ENCODE data around the gene ABAT. TPM values are rescaled to one million over a fixed set of nuclear protein-coding genes. Genes with fewer than 3 reads are reported as not detected.

ABAT gene
- polyA plus RNA-seq, 4 donors, result 13.4 to 41.6 (median 34.6) TPM

DNA sequence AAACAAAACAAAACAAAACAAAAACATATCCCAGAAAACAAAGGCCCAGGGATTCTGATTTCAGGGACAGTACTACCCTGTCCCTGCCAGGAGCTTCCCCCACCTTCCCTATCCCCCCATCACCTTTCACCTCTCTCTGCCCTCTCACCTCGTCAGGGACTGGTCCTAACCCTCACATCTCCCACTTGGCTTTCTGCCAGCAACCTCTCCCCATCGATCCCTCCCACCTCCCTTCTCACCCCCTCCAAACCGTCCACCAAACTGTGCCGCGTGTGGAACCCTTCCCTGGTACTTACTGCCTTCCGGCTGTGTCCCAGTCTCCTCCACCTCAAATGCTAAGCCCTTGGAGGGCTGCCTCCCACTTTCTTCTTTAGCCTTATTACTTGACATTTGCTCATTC lies 86.7 kb downstream of the ABAT start:
- Histone ChIP-seq H3K27ac (ENCODE audit: low read depth in 1 of 3, low read length in 2 of 3) (no peak overlapping the region), H3K36me3 (ENCODE audit: control insufficient read depth in 3 of 3, insufficient read depth in 2 of 3, low read depth in 1 of 3, low read length in 3 of 3) (peaks cover 0 to 73% (median 12%) of the 10 kb centered on the region in 3 donors), H3K27me3 (ENCODE audit: control insufficient read depth in 3 of 3, insufficient read depth in 3 of 3, low read length in 3 of 3) (no peaks in the 10 kb centered on the region), H3K9me3 (ENCODE audit: control insufficient read depth in 2 of 2, insufficient read depth in 1 of 2, low read depth in 1 of 2, low read length in 1 of 2) (no peaks in the 10 kb centered on the region), H3K4me1 (ENCODE audit: control insufficient read depth in 3 of 3, insufficient read depth in 2 of 3, low read depth in 1 of 3, low read length in 2 of 3) (no peaks in the 10 kb centered on the region), H3K4me3 (ENCODE audit: low read depth in 1 of 3, low read length in 3 of 3) (no peak overlapping the region)
- FAIRE-seq (no peak), DNase-seq (no peak)
- 81 to 85% (median 82%) methylated on average over 6 of the region's 6 CpGs for WGBS, 3 donors

DNA sequence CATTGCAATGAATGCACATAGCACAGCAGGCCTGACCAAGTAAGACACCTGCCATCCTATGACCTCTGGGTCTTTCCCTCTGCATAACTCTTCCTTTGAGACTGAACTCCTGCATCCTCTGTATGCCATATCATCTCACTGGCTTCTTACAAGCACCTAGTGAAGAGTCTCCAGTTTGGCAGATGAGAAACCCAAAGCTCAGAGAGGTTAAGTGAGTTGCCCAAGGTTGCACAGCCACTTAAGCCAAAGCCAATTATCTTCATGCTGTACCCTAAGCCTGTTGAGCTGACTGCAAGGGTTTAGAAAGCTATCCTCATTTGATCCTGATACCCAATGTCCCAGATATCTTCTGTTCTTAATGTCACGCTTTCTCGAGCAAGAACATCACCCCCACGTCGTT lies 87.8 kb downstream of the ABAT start:
- 90 to 98% (median 93%) methylated on average over 4 of the region's 4 CpGs for WGBS, 3 donors
- H3K36me3 ChIP-seq (ENCODE audit: control insufficient read depth in 3 of 3, insufficient read depth in 2 of 3, low read depth in 1 of 3, low read length in 3 of 3), result peaks cover 0 to 74% (median 14%) of the 10 kb centered on the region in 3 donors
- FAIRE-seq (no peak), DNase-seq (no peak)
- no peak overlapping the region for H3K4me3 ChIP-seq (ENCODE audit: low read depth in 1 of 3, low read length in 3 of 3)
- no peaks in the 10 kb centered on the region for H3K9me3 ChIP-seq (ENCODE audit: control insufficient read depth in 2 of 2, insufficient read depth in 1 of 2, low read depth in 1 of 2, low read length in 1 of 2)
- no peaks in the 10 kb centered on the region for H3K4me1 ChIP-seq (ENCODE audit: control insufficient read depth in 3 of 3, insufficient read depth in 2 of 3, low read depth in 1 of 3, low read length in 2 of 3)
- no peak overlapping the region for H3K27ac ChIP-seq (ENCODE audit: low read depth in 1 of 3, low read length in 2 of 3)
- no peaks in the 10 kb centered on the region for H3K27me3 ChIP-seq (ENCODE audit: control insufficient read depth in 3 of 3, insufficient read depth in 3 of 3, low read length in 3 of 3)

DNA sequence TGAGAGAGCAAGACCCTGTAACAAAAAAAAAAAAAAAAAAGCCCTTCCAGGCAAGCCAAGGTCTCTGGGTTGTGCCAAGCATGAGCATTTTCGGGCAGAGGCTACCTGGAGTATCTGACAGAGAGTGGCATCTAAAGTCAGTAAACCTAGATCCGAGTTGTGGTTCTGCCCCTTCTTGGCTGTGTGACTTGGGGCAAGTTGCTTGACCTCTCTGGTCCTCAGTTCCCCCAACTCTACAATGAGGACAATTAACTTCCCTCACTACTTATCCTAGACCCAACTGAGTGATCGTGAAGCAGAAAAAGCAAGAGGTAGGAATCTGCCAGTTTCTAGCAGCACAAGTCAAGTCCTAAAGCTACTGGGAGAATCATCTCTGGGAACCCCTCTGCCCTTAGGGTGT lies 88.7 kb downstream of the ABAT start:
- FAIRE-seq, result no peak

DNA sequence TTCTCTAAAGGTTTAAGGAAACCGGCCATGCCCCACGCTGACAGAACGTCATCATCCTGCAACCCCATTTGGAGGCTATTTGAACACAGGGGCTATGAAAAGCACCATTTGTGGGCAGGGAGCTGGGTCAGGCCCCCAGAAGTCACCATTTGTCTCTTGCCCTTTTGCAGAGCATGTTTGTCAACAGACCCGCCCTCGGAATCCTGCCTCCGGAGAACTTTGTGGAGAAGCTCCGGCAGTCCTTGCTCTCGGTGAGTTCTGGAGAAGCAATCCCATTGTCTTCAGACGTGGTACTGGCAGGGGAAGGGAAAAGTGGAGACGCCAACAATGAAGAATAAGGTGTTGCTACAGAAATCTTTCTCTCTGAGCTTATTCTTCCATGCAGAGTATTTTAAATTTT lies 89.5 kb downstream of the ABAT start:
- Histone ChIP-seq H3K36me3 (ENCODE audit: control insufficient read depth in 3 of 3, insufficient read depth in 2 of 3, low read depth in 1 of 3, low read length in 3 of 3) (peaks cover 0 to 72% (median 11%) of the 10 kb centered on the region in 3 donors), H3K4me3 (ENCODE audit: low read depth in 1 of 3, low read length in 3 of 3) (no peak overlapping the region), H3K9me3 (ENCODE audit: control insufficient read depth in 2 of 2, insufficient read depth in 1 of 2, low read depth in 1 of 2, low read length in 1 of 2) (no peaks in the 10 kb centered on the region), H3K4me1 (ENCODE audit: control insufficient read depth in 3 of 3, insufficient read depth in 2 of 3, low read depth in 1 of 3, low read length in 2 of 3) (no peaks in the 10 kb centered on the region), H3K27ac (ENCODE audit: low read depth in 1 of 3, low read length in 2 of 3) (no peak overlapping the region), H3K27me3 (ENCODE audit: control insufficient read depth in 3 of 3, insufficient read depth in 3 of 3, low read length in 3 of 3) (no peaks in the 10 kb centered on the region)
- 74 to 92% (median 89%) methylated on average over 10 of the region's 10 CpGs for WGBS, 3 donors
- FAIRE-seq, result no peak
- DNase-seq, result no peak

More for the DNA sequence above, 88.7 kb downstream of the ABAT start:
- H3K27me3 ChIP-seq (ENCODE audit: control insufficient read depth in 3 of 3, insufficient read depth in 3 of 3, low read length in 3 of 3), result no peaks in the 10 kb centered on the region
- 92 to 98% (median 92%) methylated on average over 3 of the region's 3 CpGs for WGBS, 3 donors
- no peaks in the 10 kb centered on the region for H3K9me3 ChIP-seq (ENCODE audit: control insufficient read depth in 2 of 2, insufficient read depth in 1 of 2, low read depth in 1 of 2, low read length in 1 of 2)
- H3K4me1 ChIP-seq (ENCODE audit: control insufficient read depth in 3 of 3, insufficient read depth in 2 of 3, low read depth in 1 of 3, low read length in 2 of 3), result no peaks in the 10 kb centered on the region
- H3K27ac ChIP-seq (ENCODE audit: low read depth in 1 of 3, low read length in 2 of 3), result no peak overlapping the region
- no peak overlapping the region for H3K4me3 ChIP-seq (ENCODE audit: low read depth in 1 of 3, low read length in 3 of 3)
- H3K36me3 ChIP-seq (ENCODE audit: control insufficient read depth in 3 of 3, insufficient read depth in 2 of 3, low read depth in 1 of 3, low read length in 3 of 3), result peaks cover 0 to 70% (median 11%) of the 10 kb centered on the region in 3 donors
- DNase-seq, result no peak

DNA sequence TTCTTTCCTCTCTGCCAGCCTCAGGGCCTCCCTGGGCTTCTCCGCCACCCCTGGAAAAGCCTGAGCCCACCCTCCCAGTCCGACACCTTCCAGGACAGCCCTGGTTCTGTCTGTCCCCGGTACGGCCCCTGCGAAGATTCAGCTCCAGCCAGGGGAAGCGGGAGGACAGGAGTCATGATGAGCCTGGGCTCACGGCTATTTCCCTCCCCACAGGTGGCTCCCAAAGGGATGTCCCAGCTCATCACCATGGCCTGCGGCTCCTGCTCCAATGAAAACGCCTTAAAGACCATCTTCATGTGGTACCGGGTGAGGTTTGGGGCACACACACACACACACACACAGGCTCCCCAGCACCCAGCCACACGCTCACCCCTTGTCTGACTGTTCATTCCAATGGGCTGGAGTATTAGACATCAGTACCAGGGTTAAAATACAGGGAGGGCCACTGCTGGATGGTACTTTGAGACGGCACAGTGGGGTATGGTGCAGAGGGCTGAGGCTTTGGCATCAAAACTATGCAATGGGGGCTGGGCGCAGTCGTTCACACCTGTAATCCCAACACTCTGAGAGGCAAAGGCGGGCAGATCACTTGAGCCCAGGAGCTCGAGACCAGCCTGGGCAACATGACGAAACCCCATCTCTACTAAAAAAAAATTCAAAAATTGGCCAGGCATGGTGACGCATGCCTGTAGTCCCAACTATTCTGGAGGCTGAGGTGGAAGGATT lies 90.3 kb downstream of the ABAT start:
- no peaks in the 10 kb centered on the region for H3K27me3 ChIP-seq (ENCODE audit: control insufficient read depth in 3 of 3, insufficient read depth in 3 of 3, low read length in 3 of 3)
- no peak for FAIRE-seq
- H3K27ac ChIP-seq (ENCODE audit: low read depth in 1 of 3, low read length in 2 of 3), result no peak overlapping the region
- WGBS, 3 donors, result 91 to 94% (median 91%) methylated on average over 18 of the region's 18 CpGs
- no peak overlapping the region for H3K4me3 ChIP-seq (ENCODE audit: low read depth in 1 of 3, low read length in 3 of 3)
- no peaks in the 10 kb centered on the region for H3K4me1 ChIP-seq (ENCODE audit: control insufficient read depth in 3 of 3, insufficient read depth in 2 of 3, low read depth in 1 of 3, low read length in 2 of 3)
- no peaks in the 10 kb centered on the region for H3K9me3 ChIP-seq (ENCODE audit: control insufficient read depth in 2 of 2, insufficient read depth in 1 of 2, low read depth in 1 of 2, low read length in 1 of 2)
- H3K36me3 ChIP-seq (ENCODE audit: control insufficient read depth in 3 of 3, insufficient read depth in 2 of 3, low read depth in 1 of 3, low read length in 3 of 3), result peaks cover 0 to 73% (median 14%) of the 10 kb centered on the region in 3 donors
- no peak for DNase-seq

DNA sequence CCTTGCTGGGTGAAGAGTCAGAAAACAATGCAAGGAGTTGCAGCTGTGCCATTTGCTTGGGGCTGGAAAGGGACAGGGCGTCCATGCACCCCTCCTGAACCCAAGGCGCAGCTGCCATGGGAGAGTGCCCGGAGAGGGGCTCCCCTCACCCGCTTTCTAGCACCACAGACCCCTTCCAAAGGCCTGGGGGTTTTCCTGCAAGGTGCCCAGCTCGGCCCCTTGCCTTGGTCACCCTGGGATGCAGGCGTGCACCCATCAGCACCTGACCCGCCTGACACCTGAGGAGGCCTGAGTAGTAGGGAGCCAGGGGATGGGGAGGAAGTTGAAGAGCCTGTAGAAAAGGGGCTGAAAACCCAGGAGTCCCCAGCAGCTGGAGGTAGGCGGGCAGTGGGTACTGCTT lies 92.8 kb downstream of the ABAT start:
- Histone ChIP-seq H3K4me1 (ENCODE audit: control insufficient read depth in 3 of 3, insufficient read depth in 2 of 3, low read depth in 1 of 3, low read length in 2 of 3) (no peaks in the 10 kb centered on the region), H3K27me3 (ENCODE audit: control insufficient read depth in 3 of 3, insufficient read depth in 3 of 3, low read length in 3 of 3) (no peaks in the 10 kb centered on the region)
- WGBS, 3 donors, result 92 to 96% (median 96%) methylated on average over 8 of the region's 8 CpGs

DNA sequence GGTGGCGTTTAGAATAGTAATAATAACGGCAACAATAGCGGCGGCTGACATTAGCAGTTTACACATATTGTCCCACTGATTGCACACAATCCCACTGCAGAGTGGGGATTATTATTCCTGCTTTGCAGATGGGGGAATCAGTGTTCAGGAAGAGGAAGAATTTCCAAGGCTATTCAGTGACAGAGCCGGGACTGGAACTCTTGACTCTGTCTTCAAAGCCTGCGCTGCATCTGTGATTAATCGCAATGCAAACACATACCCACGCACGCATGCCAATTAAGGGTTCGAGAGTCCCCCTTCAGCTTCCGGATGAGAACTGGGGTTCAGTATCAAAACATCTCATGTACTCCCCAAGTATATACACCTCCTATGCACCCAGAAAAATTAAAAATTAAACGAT lies 93.9 kb downstream of the ABAT start:
- Histone ChIP-seq H3K36me3 (ENCODE audit: control insufficient read depth in 3 of 3, insufficient read depth in 2 of 3, low read depth in 1 of 3, low read length in 3 of 3) (peaks cover 3 to 66% (median 16%) of the 10 kb centered on the region in 3 donors), H3K27me3 (ENCODE audit: control insufficient read depth in 3 of 3, insufficient read depth in 3 of 3, low read length in 3 of 3) (no peaks in the 10 kb centered on the region), H3K27ac (ENCODE audit: low read depth in 1 of 3, low read length in 2 of 3) (no peak overlapping the region), H3K4me3 (ENCODE audit: low read depth in 1 of 3, low read length in 3 of 3) (no peak overlapping the region), H3K4me1 (ENCODE audit: control insufficient read depth in 3 of 3, insufficient read depth in 2 of 3, low read depth in 1 of 3, low read length in 2 of 3) (no peaks in the 10 kb centered on the region), H3K9me3 (ENCODE audit: control insufficient read depth in 2 of 2, insufficient read depth in 1 of 2, low read depth in 1 of 2, low read length in 1 of 2) (no peaks in the 10 kb centered on the region)
- WGBS, 3 donors, result 95 to 97% (median 96%) methylated on average over 12 of the region's 12 CpGs
- DNase-seq (no peak), FAIRE-seq (no peak)

More for the DNA sequence above, 92.8 kb downstream of the ABAT start:
- H3K9me3 ChIP-seq (ENCODE audit: control insufficient read depth in 2 of 2, insufficient read depth in 1 of 2, low read depth in 1 of 2, low read length in 1 of 2), result no peaks in the 10 kb centered on the region
- peaks cover 0 to 68% (median 10%) of the 10 kb centered on the region in 3 donors for H3K36me3 ChIP-seq (ENCODE audit: control insufficient read depth in 3 of 3, insufficient read depth in 2 of 3, low read depth in 1 of 3, low read length in 3 of 3)
- FAIRE-seq, result no peak
- no peak overlapping the region for H3K27ac ChIP-seq (ENCODE audit: low read depth in 1 of 3, low read length in 2 of 3)
- no peak for DNase-seq
- H3K4me3 ChIP-seq (ENCODE audit: low read depth in 1 of 3, low read length in 3 of 3), result no peak overlapping the region

DNA sequence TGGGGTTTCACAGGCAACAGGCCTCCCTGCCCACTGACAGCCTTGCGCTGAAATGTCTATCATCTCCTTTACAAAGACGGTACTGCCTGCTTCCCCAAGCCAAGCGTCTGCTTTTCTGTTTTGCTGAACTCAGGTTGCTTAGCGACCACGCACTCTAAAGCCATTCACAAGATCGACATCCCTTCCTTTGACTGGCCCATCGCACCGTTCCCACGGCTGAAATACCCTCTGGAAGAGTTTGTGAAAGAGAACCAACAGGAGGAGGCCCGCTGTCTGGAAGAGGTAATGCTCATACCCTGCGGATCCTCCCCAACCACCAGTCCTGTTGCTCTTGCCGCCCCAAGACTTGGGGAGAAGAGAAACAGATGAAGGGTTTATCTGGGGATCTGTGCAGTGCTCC lies 94.3 kb downstream of the ABAT start:
- Histone ChIP-seq H3K36me3 (ENCODE audit: control insufficient read depth in 3 of 3, insufficient read depth in 2 of 3, low read depth in 1 of 3, low read length in 3 of 3) (peaks cover 3 to 66% (median 16%) of the 10 kb centered on the region in 3 donors), H3K27me3 (ENCODE audit: control insufficient read depth in 3 of 3, insufficient read depth in 3 of 3, low read length in 3 of 3) (no peaks in the 10 kb centered on the region), H3K27ac (ENCODE audit: low read depth in 1 of 3, low read length in 2 of 3) (no peak overlapping the region), H3K4me3 (ENCODE audit: low read depth in 1 of 3, low read length in 3 of 3) (no peak overlapping the region), H3K4me1 (ENCODE audit: control insufficient read depth in 3 of 3, insufficient read depth in 2 of 3, low read depth in 1 of 3, low read length in 2 of 3) (no peaks in the 10 kb centered on the region), H3K9me3 (ENCODE audit: control insufficient read depth in 2 of 2, insufficient read depth in 1 of 2, low read depth in 1 of 2, low read length in 1 of 2) (no peaks in the 10 kb centered on the region)
- DNase-seq (no peak), FAIRE-seq (no peak)
- 82 to 93% (median 92%) methylated on average over 12 of the region's 12 CpGs for WGBS, 3 donors

DNA sequence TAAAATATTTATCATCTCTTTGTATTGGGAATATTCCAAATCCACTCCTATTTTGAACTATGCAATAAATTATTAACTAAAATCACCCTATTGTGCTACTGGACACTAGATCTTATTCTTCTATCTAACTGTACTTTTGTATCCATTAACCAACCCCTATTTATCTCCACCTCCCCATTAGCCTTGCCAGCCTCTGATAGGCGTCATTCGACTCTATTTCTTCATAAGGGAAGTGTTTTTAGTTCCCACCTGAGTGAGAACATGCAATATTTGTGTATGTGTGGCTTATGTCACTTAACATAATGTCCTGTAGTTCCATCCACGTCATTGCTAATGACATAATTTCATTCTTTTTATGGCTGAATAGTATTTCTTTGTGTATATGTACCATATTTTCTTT lies 99.1 kb downstream of the ABAT start:
- Histone ChIP-seq H3K9me3 (ENCODE audit: control insufficient read depth in 2 of 2, insufficient read depth in 1 of 2, low read depth in 1 of 2, low read length in 1 of 2) (peaks cover 0 to 3% of the 10 kb centered on the region in 2 donors), H3K36me3 (ENCODE audit: control insufficient read depth in 3 of 3, insufficient read depth in 2 of 3, low read depth in 1 of 3, low read length in 3 of 3) (peaks cover 3 to 72% (median 12%) of the 10 kb centered on the region in 3 donors), H3K27me3 (ENCODE audit: control insufficient read depth in 3 of 3, insufficient read depth in 3 of 3, low read length in 3 of 3) (no peaks in the 10 kb centered on the region), H3K4me3 (ENCODE audit: low read depth in 1 of 3, low read length in 3 of 3) (no peak overlapping the region), H3K4me1 (ENCODE audit: control insufficient read depth in 3 of 3, insufficient read depth in 2 of 3, low read depth in 1 of 3, low read length in 2 of 3) (no peaks in the 10 kb centered on the region), H3K27ac (ENCODE audit: low read depth in 1 of 3, low read length in 2 of 3) (no peak overlapping the region)
- FAIRE-seq (no peak), DNase-seq (peak in 1 of 2 donors; percentile 57)
- 20 to 51% (median 22%) methylated on average over 3 of the region's 3 CpGs for whole genome bisulfite sequencing, 3 donors

Measured in small intestine (tissue), 7 donors.